Vagina (tissue), 2 donors: ENCODE measurements around the gene TTC16. TPM values are rescaled to one million over a fixed set of nuclear protein-coding genes. Genes with fewer than 3 reads are reported as not detected.

Experiments used
- DNase-seq, 2 donors: peaks; one replicate each; pipeline ENCODE4 v3.0.0-alpha.2; 2017; ENCODE audit errors: extremely low spot score in 2 of 2
- H3K27ac ChIP-seq: fragments of 200-600 bp; sonication (generic); one replicate; pipeline ENCODE4 v1.5.1; 2019
- H3K27me3 ChIP-seq: fragments of 200-600 bp; sonication (generic); one replicate; pipeline ENCODE4 v1.5.1; 2019
- H3K36me3 ChIP-seq, 2 donors: fragments of 200-600 bp; sonication (generic); one replicate each; pipeline ENCODE4 v1.5.1; 2017 to 2019
- H3K4me1 ChIP-seq: fragments of 200-600 bp; sonication (generic); one replicate; pipeline ENCODE4 v1.5.1; 2019
- H3K4me3 ChIP-seq, 2 donors: fragments of 200-600 bp; sonication (generic); 1 replicate in 1 of 2; 2 replicates in 1 of 2; pipeline ENCODE4 v1.5.1; 2016 to 2019
- H3K9me3 ChIP-seq: fragments of 200-600 bp; sonication (generic); one replicate; pipeline ENCODE4 v1.5.1; 2019
- POLR2A ChIP-seq, 2 donors: fragments of 450-650 bp; IDR thresholded peaks; one replicate each; pipeline ENCODE4 v1.6.1; 2017; ENCODE audit warnings: antibody characterized with exemption in 2 of 2, mild to moderate bottlenecking in 2 of 2, moderate library complexity in 2 of 2
- POLR2AphosphoS5 ChIP-seq, 2 donors: sonication (generic); formaldehyde crosslinking; IDR thresholded peaks; one replicate each; pipeline ENCODE4 v1.9.0; 2017; ENCODE audit warnings: antibody characterized with exemption in 2 of 2, mild to moderate bottlenecking in 2 of 2, low read depth in 1 of 2; ENCODE audit not compliant: insufficient read depth in 1 of 2
- intact Hi-C: fragments of 100-400 bp; cut with DNase I; formaldehyde crosslinking; loops from one replicate; pipeline ENCODE4 v1.15.1; 2023
- total RNA-seq: library from RNA; depleted of rRNA; stranded (reverse); fragments of >200 nt; gene quantifications from one replicate; pipeline ENCODE4 v1.2.3, GENCODE V29; 2016
- TF ChIP-seq, protein P1 (sequence below), 3 experiments: fragments of 450-650 bp in 2 of 3; fragments of 200-600 bp in 1 of 3; sonication (generic) in 1 of 3; IDR thresholded peaks; one replicate each; pipeline ENCODE4 v1.5.1; 2017 to 2019; ENCODE audit warnings: antibody characterized with exemption in 3 of 3, mild to moderate bottlenecking in 2 of 3, moderate library complexity in 2 of 3

TTC16 gene
- total RNA-seq, 1 donor from 2014 or later = 0.25 TPM

DNA sequence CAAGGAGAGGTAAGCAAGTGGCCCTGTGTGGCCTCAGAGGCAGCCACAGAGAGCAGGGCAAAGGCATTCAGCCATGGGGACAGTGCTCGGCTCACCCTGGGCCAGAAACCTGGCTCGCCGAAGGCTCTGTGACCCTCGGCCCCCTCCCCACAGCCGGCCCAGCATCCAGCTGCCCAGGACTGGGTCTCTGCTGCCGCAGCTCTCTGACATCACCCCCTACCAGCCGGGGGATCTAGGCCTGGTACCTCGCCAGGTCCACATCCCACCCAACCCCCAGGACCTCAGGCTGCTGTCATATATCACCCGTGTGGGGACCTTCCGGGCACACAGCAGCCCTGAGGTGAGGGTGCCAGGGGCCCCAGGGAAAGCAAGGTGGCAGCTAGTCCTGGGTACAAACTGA lies 3.0 kb upstream of the TTC16 start:
- H3K27me3 ChIP-seq = no peaks in the 10 kb centered on the region
- intact Hi-C loops = no loop called here
- H3K4me3 ChIP-seq = no peak overlapping the region
- TF ChIP-seq, protein P1, sequence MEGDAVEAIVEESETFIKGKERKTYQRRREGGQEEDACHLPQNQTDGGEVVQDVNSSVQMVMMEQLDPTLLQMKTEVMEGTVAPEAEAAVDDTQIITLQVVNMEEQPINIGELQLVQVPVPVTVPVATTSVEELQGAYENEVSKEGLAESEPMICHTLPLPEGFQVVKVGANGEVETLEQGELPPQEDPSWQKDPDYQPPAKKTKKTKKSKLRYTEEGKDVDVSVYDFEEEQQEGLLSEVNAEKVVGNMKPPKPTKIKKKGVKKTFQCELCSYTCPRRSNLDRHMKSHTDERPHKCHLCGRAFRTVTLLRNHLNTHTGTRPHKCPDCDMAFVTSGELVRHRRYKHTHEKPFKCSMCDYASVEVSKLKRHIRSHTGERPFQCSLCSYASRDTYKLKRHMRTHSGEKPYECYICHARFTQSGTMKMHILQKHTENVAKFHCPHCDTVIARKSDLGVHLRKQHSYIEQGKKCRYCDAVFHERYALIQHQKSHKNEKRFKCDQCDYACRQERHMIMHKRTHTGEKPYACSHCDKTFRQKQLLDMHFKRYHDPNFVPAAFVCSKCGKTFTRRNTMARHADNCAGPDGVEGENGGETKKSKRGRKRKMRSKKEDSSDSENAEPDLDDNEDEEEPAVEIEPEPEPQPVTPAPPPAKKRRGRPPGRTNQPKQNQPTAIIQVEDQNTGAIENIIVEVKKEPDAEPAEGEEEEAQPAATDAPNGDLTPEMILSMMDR (IDR thresholded peaks at IDR 0.05) = no peak
- TF ChIP-seq POLR2A (IDR thresholded peaks at IDR 0.05) (no peak), POLR2AphosphoS5 (IDR thresholded peaks at IDR 0.05; ENCODE audit: insufficient read depth in 1 of 2, low read depth in 1 of 2) (no peak)
- no peaks in the 10 kb centered on the region for H3K9me3 ChIP-seq
- H3K4me1 ChIP-seq = peaks cover 21% of the 10 kb centered on the region
- no peak overlapping the region for H3K27ac ChIP-seq
- no peak for DNase-seq
- no peaks in the 10 kb centered on the region for H3K36me3 ChIP-seq

DNA sequence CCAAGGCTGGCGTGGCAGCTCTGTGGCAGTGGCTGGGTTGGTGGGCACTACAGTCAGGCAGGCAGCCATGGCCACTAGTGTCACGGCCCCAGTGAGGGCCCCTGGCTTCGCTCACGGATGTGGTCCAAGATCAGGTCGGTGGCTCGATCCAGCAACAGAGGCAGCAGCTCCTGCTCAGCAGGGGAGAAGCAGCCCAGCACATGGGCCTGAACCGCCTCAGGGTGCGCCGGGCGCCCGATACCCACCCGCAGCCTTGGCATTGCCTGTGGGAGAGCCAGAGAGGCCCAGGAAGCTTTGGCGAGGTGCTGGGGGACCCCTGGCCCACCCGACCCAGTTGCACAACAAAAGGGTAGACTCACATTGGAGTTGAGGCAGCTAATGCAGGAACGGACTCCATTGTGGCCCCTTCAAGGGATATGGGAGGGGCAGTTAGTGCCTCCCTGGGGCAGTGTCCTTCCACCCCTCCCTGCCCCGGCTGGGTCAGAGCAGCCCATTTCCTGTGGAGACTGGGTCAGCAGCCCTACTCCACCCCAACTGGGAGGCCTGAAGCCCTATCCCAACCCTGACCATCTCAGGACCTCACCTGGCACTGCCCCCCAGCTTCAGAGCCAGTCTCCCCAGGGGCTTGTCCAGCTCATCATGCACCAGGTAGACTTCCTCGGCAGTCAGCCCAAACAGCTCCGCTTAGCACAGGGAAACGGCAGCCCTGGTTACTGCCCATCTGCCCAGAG lies 1.7 kb upstream of the TTC16 start:
- H3K4me3 ChIP-seq = peak overlapping the region; percentile 78 to 83
- H3K36me3 ChIP-seq = no peaks in the 10 kb centered on the region
- no peak for TF ChIP-seq POLR2A (IDR thresholded peaks at IDR 0.05)
- no peak for TF ChIP-seq POLR2AphosphoS5 (IDR thresholded peaks at IDR 0.05; ENCODE audit: insufficient read depth in 1 of 2, low read depth in 1 of 2)
- TF ChIP-seq, protein P1 (IDR thresholded peaks at IDR 0.05) = no peak
- no peaks in the 10 kb centered on the region for H3K27me3 ChIP-seq
- H3K27ac ChIP-seq = no peak overlapping the region
- H3K4me1 ChIP-seq = peaks cover 26% of the 10 kb centered on the region
- intact Hi-C loops = no loop called here
- no peak for DNase-seq
- H3K9me3 ChIP-seq = no peaks in the 10 kb centered on the region

DNA sequence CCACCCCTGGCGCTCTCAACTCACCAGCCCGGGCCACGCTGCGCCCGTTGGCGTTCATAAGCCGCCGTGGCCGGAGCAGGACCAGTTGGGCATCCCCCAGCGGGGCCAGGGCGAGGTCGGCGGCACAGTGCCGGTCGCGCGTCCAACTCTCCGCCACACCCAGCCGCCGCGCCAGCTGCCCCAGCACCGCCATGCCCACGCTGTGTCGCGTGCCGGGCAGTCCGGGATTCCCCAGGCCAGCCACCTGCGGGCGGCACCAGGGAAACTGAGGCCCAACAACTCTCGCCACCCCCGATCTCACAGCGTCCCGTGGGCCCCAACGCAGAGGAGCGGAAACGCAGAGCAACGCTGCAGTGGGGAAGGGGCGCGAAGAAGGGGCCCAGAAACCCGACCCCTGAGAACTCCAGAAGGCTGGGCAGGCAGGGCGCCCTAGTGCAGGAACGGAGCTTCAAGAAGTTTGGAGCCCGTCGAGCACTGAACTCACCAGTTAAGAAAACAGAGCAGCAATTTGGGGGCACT lies 869 bp upstream of the TTC16 start:
- H3K36me3 ChIP-seq = no peaks in the 10 kb centered on the region
- peak overlapping the region; percentile 57 for H3K27ac ChIP-seq
- H3K4me3 ChIP-seq = peak overlapping the region; percentile 78 to 83
- intact Hi-C loops = no loop called here
- peaks cover 26% of the 10 kb centered on the region for H3K4me1 ChIP-seq
- no peaks in the 10 kb centered on the region for H3K27me3 ChIP-seq
- no peak for TF ChIP-seq POLR2A (IDR thresholded peaks at IDR 0.05)
- TF ChIP-seq, protein P1 (IDR thresholded peaks at IDR 0.05) = no peak
- TF ChIP-seq POLR2AphosphoS5 (IDR thresholded peaks at IDR 0.05; ENCODE audit: insufficient read depth in 1 of 2, low read depth in 1 of 2) = no peak
- DNase-seq = no peak
- H3K9me3 ChIP-seq = no peaks in the 10 kb centered on the region

DNA sequence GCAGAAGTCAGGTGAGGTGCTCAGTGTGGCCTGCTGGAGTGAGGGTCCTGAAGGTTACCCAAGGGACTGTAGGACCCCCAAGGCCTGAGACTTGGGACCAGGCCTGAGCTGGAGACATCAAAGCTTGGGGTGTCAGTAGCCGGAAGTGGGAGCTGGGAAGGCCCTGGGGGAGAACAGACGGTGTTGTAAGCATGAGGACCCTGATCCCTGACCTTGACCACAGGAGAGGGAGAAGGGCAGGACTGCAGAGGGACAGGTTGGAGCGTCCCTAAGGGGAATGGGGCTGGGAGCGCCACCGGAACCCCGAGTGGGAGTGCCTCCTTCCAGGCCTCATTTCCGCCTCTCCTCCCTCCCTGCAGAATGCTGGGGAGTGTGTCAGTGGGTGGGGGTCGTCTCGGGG lies 533 bp downstream of the TTC16 start:
- peak overlapping the region; percentile 78 to 83 for H3K4me3 ChIP-seq
- H3K27me3 ChIP-seq = no peaks in the 10 kb centered on the region
- intact Hi-C loops = no loop called here
- no peak for TF ChIP-seq POLR2A (IDR thresholded peaks at IDR 0.05)
- TF ChIP-seq POLR2AphosphoS5 (IDR thresholded peaks at IDR 0.05; ENCODE audit: insufficient read depth in 1 of 2, low read depth in 1 of 2) = no peak
- TF ChIP-seq, protein P1 (IDR thresholded peaks at IDR 0.05) = no peak
- no peaks in the 10 kb centered on the region for H3K9me3 ChIP-seq
- H3K27ac ChIP-seq = no peak overlapping the region
- no peaks in the 10 kb centered on the region for H3K36me3 ChIP-seq
- peaks cover 26% of the 10 kb centered on the region for H3K4me1 ChIP-seq
- no peak for DNase-seq

DNA sequence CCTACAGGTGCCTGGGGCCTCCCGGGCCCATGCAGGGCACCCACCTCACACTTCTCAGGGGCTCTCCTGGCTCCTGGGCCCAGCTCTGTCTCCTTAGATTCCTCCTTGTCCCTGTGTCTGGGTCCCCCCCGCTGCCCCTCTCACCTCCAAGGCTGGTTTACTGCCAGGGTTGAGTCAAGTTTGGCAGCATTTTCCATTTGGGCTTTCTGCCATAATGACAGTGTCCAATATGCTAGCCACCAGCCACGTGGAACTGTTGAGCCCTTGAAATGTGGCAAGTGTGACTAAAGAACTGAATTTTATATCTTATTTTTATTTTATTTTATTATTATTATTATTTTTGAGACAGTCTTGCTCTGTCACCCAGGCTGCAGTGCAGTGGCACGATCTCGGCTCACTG lies 1.9 kb downstream of the TTC16 start:
- intact Hi-C loops = no loop called here
- no peaks in the 10 kb centered on the region for H3K36me3 ChIP-seq
- peaks cover 26% of the 10 kb centered on the region for H3K4me1 ChIP-seq
- no peak for DNase-seq
- no peak for TF ChIP-seq POLR2AphosphoS5 (IDR thresholded peaks at IDR 0.05; ENCODE audit: insufficient read depth in 1 of 2, low read depth in 1 of 2)
- TF ChIP-seq, protein P1 (IDR thresholded peaks at IDR 0.05) = no peak
- no peak for TF ChIP-seq POLR2A (IDR thresholded peaks at IDR 0.05)
- H3K9me3 ChIP-seq = no peaks in the 10 kb centered on the region
- no peak overlapping the region for H3K27ac ChIP-seq
- no peaks in the 10 kb centered on the region for H3K27me3 ChIP-seq
- H3K4me3 ChIP-seq = no peak overlapping the region
